ENCODE results near the gene PRKCZ. TPM values are rescaled to one million over a fixed set of nuclear protein-coding genes. Genes with fewer than 3 reads are reported as not detected.
"Not testable (repeated sequence)": the region's sequence is repeated elsewhere in the genome, so short reads cannot be mapped to it uniquely, and the experiment has no call there.

PRKCZ gene
- polyA plus RNA-seq, 3 donors: 2.4 to 12.0 (median 4.3) TPM

- no peak overlapping the region for H3K27ac ChIP-seq (ENCODE audit: low read depth, low read length)
- WGBS, 3 donors: 90% methylated on average over 38 to 40 of the region's 40 CpGs
Observed at GRCh38 chr1:2134621-2135307, 84.6 kb downstream of the PRKCZ start.

GRCh38 chr1:2135441-2135841, 85.2 kb downstream of the PRKCZ start:
- whole genome bisulfite sequencing, 3 donors: 39 to 68% (median 63%) methylated on average over 13 of the region's 13 CpGs

GRCh38 chr1:2135941-2136340, 85.7 kb downstream of the PRKCZ start:
- 81 to 90% (median 86%) methylated on average over 10 of the region's 10 CpGs for WGBS, 3 donors
- no peak overlapping the region for H3K27ac ChIP-seq (ENCODE audit: low read depth, low read length)

More at GRCh38 chr1:2135441-2135841, 85.2 kb downstream of the PRKCZ start:
- no peak overlapping the region for H3K27ac ChIP-seq (ENCODE audit: low read depth, low read length)

- WGBS, 3 donors: 82 to 92% (median 82%) methylated on average over 19 of the region's 19 CpGs
- no peak overlapping the region for H3K27ac ChIP-seq (ENCODE audit: low read depth, low read length)
Observed at GRCh38 chr1:2136386-2137235, 86.4 kb downstream of the PRKCZ start.

- H3K27ac ChIP-seq (ENCODE audit: low read depth, low read length): no peak overlapping the region
- WGBS, 3 donors: 81 to 83% (median 83%) methylated on average over 29 of the region's 29 CpGs
Observed at GRCh38 chr1:2137257-2138121, 87.3 kb downstream of the PRKCZ start.

GRCh38 chr1:2139156-2139555, 88.9 kb downstream of the PRKCZ start:
- 87 to 89% (median 88%) methylated on average over 13 of the region's 13 CpGs for WGBS, 3 donors
- H3K27ac ChIP-seq (ENCODE audit: low read depth, low read length): not testable (repeated sequence)

GRCh38 chr1:2141025-2141424, 90.8 kb downstream of the PRKCZ start:
- WGBS, 3 donors: 62 to 85% (median 81%) methylated on average over 3 to 4 of the region's 4 CpGs
- H3K27ac ChIP-seq (ENCODE audit: low read depth, low read length): no peak overlapping the region

GRCh38 chr1:2143814-2144500, 93.7 kb downstream of the PRKCZ start:
- H3K27ac ChIP-seq (ENCODE audit: low read depth, low read length): no peak overlapping the region
- 91 to 95% (median 93%) methylated on average over 30 of the region's 30 CpGs for WGBS, 3 donors

GRCh38 chr1:2144501-2145090, 94.4 kb downstream of the PRKCZ start:
- H3K27ac ChIP-seq (ENCODE audit: low read depth, low read length): no peak overlapping the region
- WGBS, 3 donors: 91 to 92% (median 91%) methylated on average over 15 of the region's 15 CpGs

- no peak overlapping the region for H3K27ac ChIP-seq (ENCODE audit: low read depth, low read length)
- 75 to 87% (median 81%) methylated on average over 19 of the region's 19 CpGs for WGBS, 3 donors
Observed at GRCh38 chr1:2145946-2146835, 96.0 kb downstream of the PRKCZ start.

GRCh38 chr1:2146836-2147517, 96.8 kb downstream of the PRKCZ start:
- no peak overlapping the region for H3K27ac ChIP-seq (ENCODE audit: low read depth, low read length)
- 91 to 92% (median 91%) methylated on average over 11 of the region's 11 CpGs for WGBS, 3 donors

GRCh38 chr1:2147869-2148268, 97.7 kb downstream of the PRKCZ start:
- H3K27ac ChIP-seq (ENCODE audit: low read depth, low read length): not testable (repeated sequence)
- WGBS, 3 donors: 95 to 99% (median 97%) methylated on average over 5 of the region's 5 CpGs

GRCh38 chr1:2148691-2149090, 98.5 kb downstream of the PRKCZ start:
- H3K27ac ChIP-seq (ENCODE audit: low read depth, low read length): no peak overlapping the region
- 37 to 83% (median 40%) methylated on average over 14 of the region's 14 CpGs for WGBS, 3 donors

GRCh38 chr1:2150801-2151200, 100.6 kb downstream of the PRKCZ start:
- H3K27ac ChIP-seq (ENCODE audit: low read depth, low read length): peak overlapping the region; percentile 81
- WGBS, 3 donors: 58 to 90% (median 76%) methylated on average over 19 of the region's 19 CpGs

GRCh38 chr1:2151252-2151651, 101.0 kb downstream of the PRKCZ start:
- 48 to 85% (median 54%) methylated on average over 10 of the region's 10 CpGs for WGBS, 3 donors
- H3K27ac ChIP-seq (ENCODE audit: low read depth, low read length): no peak overlapping the region

- 87 to 90% (median 89%) methylated on average over 6 of the region's 6 CpGs for WGBS, 3 donors
- no peak overlapping the region for H3K27ac ChIP-seq (ENCODE audit: low read depth, low read length)
Observed at GRCh38 chr1:2151911-2152310, 101.7 kb downstream of the PRKCZ start.

Data from adipose tissue (tissue), 3 donors.